ENCODE results near the gene TFEB.

The TFEB gene

GRCh38 chr6:41715795-41716515 is 19.5 kb downstream of the TFEB start:
- H3K27ac ChIP-seq: peak overlapping the region in 1 of 2 donors; percentile 48
- TF ChIP-seq, protein P1, sequence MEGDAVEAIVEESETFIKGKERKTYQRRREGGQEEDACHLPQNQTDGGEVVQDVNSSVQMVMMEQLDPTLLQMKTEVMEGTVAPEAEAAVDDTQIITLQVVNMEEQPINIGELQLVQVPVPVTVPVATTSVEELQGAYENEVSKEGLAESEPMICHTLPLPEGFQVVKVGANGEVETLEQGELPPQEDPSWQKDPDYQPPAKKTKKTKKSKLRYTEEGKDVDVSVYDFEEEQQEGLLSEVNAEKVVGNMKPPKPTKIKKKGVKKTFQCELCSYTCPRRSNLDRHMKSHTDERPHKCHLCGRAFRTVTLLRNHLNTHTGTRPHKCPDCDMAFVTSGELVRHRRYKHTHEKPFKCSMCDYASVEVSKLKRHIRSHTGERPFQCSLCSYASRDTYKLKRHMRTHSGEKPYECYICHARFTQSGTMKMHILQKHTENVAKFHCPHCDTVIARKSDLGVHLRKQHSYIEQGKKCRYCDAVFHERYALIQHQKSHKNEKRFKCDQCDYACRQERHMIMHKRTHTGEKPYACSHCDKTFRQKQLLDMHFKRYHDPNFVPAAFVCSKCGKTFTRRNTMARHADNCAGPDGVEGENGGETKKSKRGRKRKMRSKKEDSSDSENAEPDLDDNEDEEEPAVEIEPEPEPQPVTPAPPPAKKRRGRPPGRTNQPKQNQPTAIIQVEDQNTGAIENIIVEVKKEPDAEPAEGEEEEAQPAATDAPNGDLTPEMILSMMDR (IDR thresholded peaks at IDR 0.05): no peak
- H3K4me3 ChIP-seq: no peak overlapping the region
- DNase-seq (ENCODE audit: low spot score): no peak

DNA sequence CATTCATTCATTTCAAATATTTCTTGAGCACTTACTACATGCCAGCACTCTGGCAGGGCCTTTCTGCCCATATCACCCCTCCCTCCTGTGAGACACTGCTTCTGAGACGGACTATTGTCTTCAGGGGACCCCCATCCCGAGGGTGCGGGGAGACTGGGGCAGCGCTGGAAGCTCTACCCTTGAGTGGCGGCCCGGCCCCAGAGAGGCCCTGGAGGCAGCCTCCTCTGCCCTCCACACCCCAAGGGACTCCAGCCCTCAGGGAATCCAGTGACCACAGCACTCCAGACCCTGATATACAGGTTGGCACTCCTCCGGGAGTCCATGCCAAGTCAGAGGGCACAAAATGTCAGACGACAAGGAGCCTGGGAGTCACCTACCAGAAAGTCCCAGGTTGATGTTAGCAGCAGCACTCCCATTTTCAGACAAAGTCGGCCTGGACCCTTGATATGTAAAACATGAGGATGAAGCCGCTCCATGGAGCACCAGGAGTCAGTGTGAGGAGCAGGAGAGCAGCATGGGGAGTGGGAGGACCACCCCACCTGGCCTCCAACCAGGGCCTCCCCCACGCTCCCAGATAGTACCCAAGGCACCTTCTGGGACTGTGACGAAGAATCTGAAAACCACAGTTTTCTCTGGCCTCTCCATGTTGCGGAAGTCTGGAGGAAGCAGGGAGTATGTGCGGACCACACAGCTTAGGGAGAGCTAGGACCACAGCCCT is 20.7 kb downstream of the TFEB start:
- no peak for DNase-seq (ENCODE audit: low spot score)
- no peak overlapping the region for H3K4me3 ChIP-seq
- H3K27ac ChIP-seq: peak overlapping the region in 1 of 2 donors; percentile 32
- TF ChIP-seq, protein P1 (IDR thresholded peaks at IDR 0.05): no peak

DNA sequence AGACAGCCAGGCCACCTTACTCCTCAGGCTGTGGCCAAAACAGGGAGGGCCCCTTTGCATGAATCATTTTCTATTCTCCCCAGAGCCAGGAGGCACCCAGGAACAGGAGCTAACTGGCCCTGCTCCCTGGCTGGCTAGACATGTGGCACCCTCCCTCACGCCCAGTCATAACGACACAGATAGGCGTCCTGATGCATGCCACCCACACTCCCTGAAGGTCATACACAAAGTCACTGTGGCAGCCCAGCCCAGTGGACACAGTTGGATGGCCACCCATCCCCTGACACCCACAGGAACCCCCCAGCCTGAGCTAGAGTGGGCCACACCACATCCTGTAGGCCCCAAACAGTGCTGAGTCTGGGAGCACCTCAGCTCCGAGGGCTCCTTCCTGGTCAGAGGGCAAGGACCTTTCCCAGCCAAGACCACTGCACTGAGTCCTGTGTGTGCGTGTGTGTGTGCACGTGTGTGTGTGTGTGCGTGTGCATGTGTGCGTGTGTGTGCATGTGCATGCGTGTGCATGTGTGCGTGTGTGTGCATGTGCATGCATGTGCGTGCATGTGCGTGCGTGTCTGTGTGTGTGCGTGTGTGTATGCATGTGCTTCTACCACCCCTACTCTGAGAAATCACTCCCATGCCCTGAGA is 21.6 kb downstream of the TFEB start:
- Histone ChIP-seq H3K4me3 (peak overlapping the region; percentile 3), H3K27ac (peak overlapping the region; percentile 80 to 83)
- TF ChIP-seq, protein P1 (IDR thresholded peaks at IDR 0.05): no peak
- no peak for DNase-seq (ENCODE audit: low spot score)

DNA sequence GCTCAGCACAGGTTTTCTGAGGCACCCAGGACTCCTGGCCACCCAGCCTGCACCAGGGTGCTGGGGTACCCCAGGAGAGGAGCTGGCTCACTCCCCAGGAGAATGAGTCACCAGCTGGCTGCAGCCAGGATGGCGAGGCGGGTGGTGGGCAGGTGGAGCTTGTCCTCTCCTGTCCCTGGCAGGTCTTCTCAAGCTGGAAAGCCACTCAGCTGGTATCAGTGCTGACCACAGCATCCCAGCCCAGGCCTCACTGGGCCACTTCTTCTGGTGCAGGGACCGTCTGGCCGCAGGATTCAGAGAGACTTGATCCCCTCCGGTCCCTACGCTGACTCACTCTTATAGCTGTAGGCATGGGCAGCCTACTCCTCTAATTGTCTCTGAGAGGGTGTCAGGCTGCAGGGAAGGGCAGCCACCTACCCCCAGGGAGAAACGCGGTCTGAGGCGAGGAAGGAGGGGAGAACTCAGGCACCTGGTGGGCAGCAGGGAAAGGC is 22.2 kb downstream of the TFEB start:
- TF ChIP-seq, protein P1 (IDR thresholded peaks at IDR 0.05): no peak
- H3K27ac ChIP-seq: peak overlapping the region; percentile 80 to 83
- DNase-seq (ENCODE audit: low spot score): no peak

DNA sequence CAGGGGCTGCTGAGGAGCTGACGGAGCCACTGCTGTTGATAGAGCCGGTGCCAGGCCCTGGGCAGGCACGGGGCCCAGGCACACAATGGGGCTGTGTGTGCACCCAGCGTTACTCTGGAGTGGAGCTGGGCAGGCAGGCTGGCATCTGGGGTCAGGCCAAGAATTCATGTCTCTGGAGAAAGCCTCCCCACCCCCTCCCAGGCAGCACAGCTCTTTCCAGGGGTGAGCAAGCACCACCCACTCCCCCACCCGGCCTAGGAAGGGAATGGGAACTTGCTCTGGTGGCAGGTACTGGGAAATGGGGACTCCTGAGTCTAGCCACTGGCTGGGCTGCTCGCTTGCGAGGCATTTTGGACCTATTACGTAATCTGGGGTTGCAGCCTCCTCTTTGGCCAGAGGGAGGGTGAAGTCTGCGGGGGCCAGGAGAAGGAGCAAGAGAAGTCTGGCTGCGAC is 22.7 kb downstream of the TFEB start:
- peak; percentile 85 for DNase-seq (ENCODE audit: low spot score)
- Histone ChIP-seq H3K27ac (peak overlapping the region; percentile 80 to 83), H3K4me3 (peak overlapping the region; percentile 3)
- TF ChIP-seq, protein P1 (IDR thresholded peaks at IDR 0.05): no peak

More for the DNA sequence above, 22.2 kb downstream of the TFEB start:
- peak overlapping the region; percentile 3 for H3K4me3 ChIP-seq

GRCh38 chr6:41711323-41712038 is 23.9 kb downstream of the TFEB start:
- Histone ChIP-seq H3K4me3 (no peak overlapping the region), H3K27ac (peak overlapping the region; percentile 80 to 83)
- TF ChIP-seq, protein P1 (IDR thresholded peaks at IDR 0.05): no peak
- no peak for DNase-seq (ENCODE audit: low spot score)

Measured in coronary artery (tissue), 2 donors.